Caco-2 (cell line): ENCODE data around the gene ZEB2. TPM values are rescaled to one million over a fixed set of nuclear protein-coding genes. Genes with fewer than 3 reads are reported as not detected.

Experiments used
- BruUV-seq: library from RNA; stranded (reverse); fragments of 400-500 nt; replicated peaks from 2 replicates; lab custom pipeline; 2021; lab: Mats Ljungman, UMichigan
- CTCF ChIA-PET: fragments of 300-600 bp; sonication (Branson Sonifier 250); formaldehyde crosslinking; loops from one replicate; lab custom pipeline; 2022; ENCODE audit warnings: antibody characterized with exemption; lab: Charles Lee
- POLR2A ChIA-PET: fragments of 300-600 bp; sonication (Branson Sonifier 250); formaldehyde crosslinking; loops from one replicate; lab custom pipeline; 2022; ENCODE audit warnings: antibody characterized with exemption; lab: Charles Lee
- DNase-seq, 2 experiments: peaks; one replicate each; pipeline versions ENCODE4 v3.0.0 to v3.0.0-alpha.2; 2020 to 2022
- H3K27me3 ChIP-seq: replicated peaks from 2 replicates; pipeline ENCODE4 v1.6.0; 2011; ENCODE audit warnings: low read length; ENCODE audit not compliant: control insufficient read depth, insufficient read depth
- H3K36me3 ChIP-seq: 2 replicates; pipeline ENCODE4 v1.5.1; 2011; ENCODE audit warnings: low read length; ENCODE audit not compliant: control insufficient read depth, insufficient read depth
- H3K4me1 ChIP-seq: fragments of 250-450 bp; sonication (Bioruptor Pico); 2 replicates; pipeline ENCODE4 v1.5.1; 2020; ENCODE audit warnings: mild to moderate bottlenecking
- H3K4me3 ChIP-seq: 2 replicates; pipeline ENCODE4 v1.5.1; 2011; ENCODE audit warnings: low read depth, mild to moderate bottlenecking, control low read depth, low read length
- H3K9me3 ChIP-seq: fragments of 250-450 bp; sonication (Bioruptor Pico); 2 replicates; pipeline ENCODE4 v1.5.1; 2020; ENCODE audit warnings: mild to moderate bottlenecking, moderate library complexity
- H3K27ac Mint-ChIP-seq: one replicate; pipeline ENCODE4 v1.8.0; 2022; ENCODE audit warnings: mixed read lengths; ENCODE audit not compliant: unreplicated experiment
- H3K27me3 Mint-ChIP-seq: one replicate; pipeline ENCODE4 v1.8.0; 2022; ENCODE audit warnings: mixed read lengths; ENCODE audit not compliant: insufficient read depth, unreplicated experiment
- H3K36me3 Mint-ChIP-seq: one replicate; pipeline ENCODE4 v1.8.0; 2022; ENCODE audit warnings: mild to moderate bottlenecking, mixed read lengths; ENCODE audit not compliant: insufficient read depth, unreplicated experiment
- H3K4me1 Mint-ChIP-seq: one replicate; pipeline ENCODE4 v1.8.0; 2022; ENCODE audit warnings: low read depth, mixed read lengths; ENCODE audit not compliant: unreplicated experiment
- H3K4me3 Mint-ChIP-seq: one replicate; pipeline ENCODE4 v1.8.0; 2022; ENCODE audit warnings: mild to moderate bottlenecking, moderate library complexity, mixed read lengths; ENCODE audit not compliant: unreplicated experiment
- H3K9me3 Mint-ChIP-seq: one replicate; pipeline ENCODE4 v1.8.0; 2022; ENCODE audit warnings: mixed read lengths; ENCODE audit not compliant: unreplicated experiment
- CTCF ChIP-seq, 2 experiments: fragments of 200-600 bp in 1 of 2; IDR thresholded peaks; 1 replicate in 1 of 2; 2 replicates in 1 of 2; pipeline versions ENCODE4 v1.5.1 to v1.8.0; 2011 to 2022; ENCODE audit warnings: antibody characterized with exemption in 1 of 2, control low read depth in 1 of 2, inconsistent platforms in 1 of 2, low read depth in 1 of 2, low read length in 1 of 2, mild to moderate bottlenecking in 1 of 2, moderate library complexity in 1 of 2; ENCODE audit not compliant: insufficient read depth in 1 of 2, severe bottlenecking in 1 of 2, unreplicated experiment in 1 of 2
- intact Hi-C: fragments of 100-400 bp; cut with micrococcal nuclease; formaldehyde crosslinking; loops from one replicate; pipeline ENCODE4 v1.10.0; 2022; ENCODE audit not compliant: unreplicated experiment
- total RNA-seq: library from RNA; stranded (reverse); gene quantifications from 2 replicates; pipeline ENCODE4 v1.2.3, GENCODE V29; 2022

Gene ZEB2
- total RNA-seq, 1 experiment from 2014 or later: not detected

GRCh38 chr2:144481109-144481508, 38.8 kb downstream of the ZEB2 start:
- no peak overlapping the region for H3K4me3 Mint-ChIP-seq
- no peak overlapping the region for H3K4me3 ChIP-seq
- no peaks in the 10 kb centered on the region for H3K36me3 ChIP-seq
- ChIA-PET POLR2A (no interaction called here), CTCF (no interaction called here)
- no peaks in the 10 kb centered on the region for H3K36me3 Mint-ChIP-seq
- intact Hi-C loops: no loop called here
- TF ChIP-seq CTCF (IDR thresholded peaks at IDR 0.05; ENCODE audit: insufficient read depth in 1 of 2, low read depth in 1 of 2, low read length in 1 of 2, severe bottlenecking in 1 of 2, unreplicated experiment in 1 of 2): no peak
- no peaks in the 10 kb centered on the region for H3K4me1 Mint-ChIP-seq
- peaks cover 19% of the 10 kb centered on the region for H3K27me3 Mint-ChIP-seq
- no peak overlapping the region for H3K27ac Mint-ChIP-seq
- H3K9me3 Mint-ChIP-seq: no peaks in the 10 kb centered on the region
- H3K27me3 ChIP-seq: peaks cover 2% of the 10 kb centered on the region
- DNase-seq: no peak
- BruUV-seq: no TSS peak
- no peaks in the 10 kb centered on the region for H3K9me3 ChIP-seq
- no peaks in the 10 kb centered on the region for H3K4me1 ChIP-seq

GRCh38 chr2:144480285-144480684, 39.6 kb downstream of the ZEB2 start:
- no peaks in the 10 kb centered on the region for H3K36me3 Mint-ChIP-seq
- TF ChIP-seq CTCF (IDR thresholded peaks at IDR 0.05; ENCODE audit: insufficient read depth in 1 of 2, low read depth in 1 of 2, low read length in 1 of 2, severe bottlenecking in 1 of 2, unreplicated experiment in 1 of 2): no peak
- no peaks in the 10 kb centered on the region for H3K4me1 Mint-ChIP-seq
- ChIA-PET POLR2A (interaction anchor here (0.7 kb wide), 1 partner anchor 163 kb away, joined by 5 read pairs; no protein-coding TSS in a partner anchor), CTCF (no interaction called here)
- Histone ChIP-seq H3K27me3 (peaks cover 2% of the 10 kb centered on the region), H3K4me3 (no peak overlapping the region), H3K4me1 (no peaks in the 10 kb centered on the region), H3K9me3 (no peaks in the 10 kb centered on the region), H3K36me3 (no peaks in the 10 kb centered on the region)
- peaks cover 17% of the 10 kb centered on the region for H3K27me3 Mint-ChIP-seq
- BruUV-seq: no TSS peak
- H3K27ac Mint-ChIP-seq: no peak overlapping the region
- no peaks in the 10 kb centered on the region for H3K9me3 Mint-ChIP-seq
- intact Hi-C loops: no loop called here
- no peak for DNase-seq
- no peak overlapping the region for H3K4me3 Mint-ChIP-seq

GRCh38 chr2:144479659-144480058, 40.3 kb downstream of the ZEB2 start:
- H3K4me3 Mint-ChIP-seq: no peak overlapping the region
- no peaks in the 10 kb centered on the region for H3K9me3 ChIP-seq
- no peaks in the 10 kb centered on the region for H3K36me3 ChIP-seq
- no peak overlapping the region for H3K27ac Mint-ChIP-seq
- no peak for TF ChIP-seq CTCF (IDR thresholded peaks at IDR 0.05; ENCODE audit: insufficient read depth in 1 of 2, low read depth in 1 of 2, low read length in 1 of 2, severe bottlenecking in 1 of 2, unreplicated experiment in 1 of 2)
- no peak for DNase-seq
- H3K4me1 ChIP-seq: no peaks in the 10 kb centered on the region; the same call in 1 of the 2 replicates
- H3K4me1 Mint-ChIP-seq: no peaks in the 10 kb centered on the region
- intact Hi-C loops: no loop called here
- peaks cover 2% of the 10 kb centered on the region for H3K27me3 ChIP-seq
- H3K4me3 ChIP-seq: no peak overlapping the region
- BruUV-seq: no TSS peak
- H3K9me3 Mint-ChIP-seq: no peaks in the 10 kb centered on the region
- no peaks in the 10 kb centered on the region for H3K36me3 Mint-ChIP-seq
- ChIA-PET POLR2A (no interaction called here), CTCF (no interaction called here)
- H3K27me3 Mint-ChIP-seq: peaks cover 17% of the 10 kb centered on the region
